IMR-90 (cell line): ENCODE results near the gene ATP1B3. TPM values are rescaled to one million over a fixed set of nuclear protein-coding genes. Genes with fewer than 3 reads are reported as not detected.

Source experiments
- ATAC-seq: fragments of 200-7000 bp; cut with Tn5 transposase; 2 replicates; pipeline ENCODE4 v1.9.1; 2020; ENCODE audit warnings: low read depth, mild to moderate bottlenecking, moderate library complexity
- BruUV-seq: library from RNA; stranded (reverse); fragments of 400-500 nt; replicated peaks from 2 replicates; lab custom pipeline; 2021; lab: Mats Ljungman, UMichigan
- CTCF ChIA-PET: fragments of 300-600 bp; formaldehyde crosslinking; extraction: SDS; loops from one replicate; lab custom pipeline; 2021; ENCODE audit warnings: antibody characterized with exemption; lab: Yijun Ruan, JAX
- POLR2A ChIA-PET: fragments of 300-600 bp; sonication (Branson Sonifier 250); formaldehyde crosslinking; loops from one replicate; lab custom pipeline; 2022; ENCODE audit warnings: antibody characterized with exemption; ENCODE audit not compliant: unreplicated experiment; lab: Charles Lee
- DNase-seq: peaks from one replicate; pipeline ENCODE4 v3.0.0; 2013
- H2AFZ ChIP-seq: replicated peaks from 2 replicates; pipeline ENCODE3; 2013; ENCODE audit warnings: low read length, mild to moderate bottlenecking; ENCODE audit not compliant: poor library complexity
- H2AK5ac ChIP-seq: 2 replicates; pipeline ENCODE4 v1.6.1; 2013; ENCODE audit warnings: low read depth, low read length, inconsistent platforms
- H2AK9ac ChIP-seq: replicated peaks from 2 replicates; pipeline ENCODE3; 2013; ENCODE audit warnings: mild to moderate bottlenecking, low read depth, low read length, moderate library complexity; ENCODE audit not compliant: poor library complexity
- H2BK120ac ChIP-seq: 2 replicates; pipeline ENCODE4 v1.6.1; 2013; ENCODE audit warnings: low read depth, low read length, inconsistent platforms
- H2BK15ac ChIP-seq: 3 replicates; pipeline ENCODE4 v1.6.1; 2013; ENCODE audit warnings: low read depth, low read length, inconsistent platforms
- H2BK20ac ChIP-seq: 2 replicates; pipeline ENCODE4 v1.6.1; 2013; ENCODE audit warnings: low read depth, mild to moderate bottlenecking, inconsistent platforms, low read length, moderate library complexity
- H2BK5ac ChIP-seq: 2 replicates; pipeline ENCODE4 v1.6.1; 2013; ENCODE audit warnings: mild to moderate bottlenecking, low read depth, low read length, inconsistent platforms; ENCODE audit not compliant: poor library complexity, severe bottlenecking
- H3K14ac ChIP-seq: replicated peaks from 2 replicates; pipeline ENCODE4 v1.6.1; 2013; ENCODE audit warnings: low read depth, low read length, inconsistent platforms
- H3K18ac ChIP-seq: 2 replicates; pipeline ENCODE4 v1.6.1; 2013; ENCODE audit warnings: low read depth, low read length, control low read depth
- H3K23ac ChIP-seq: 2 replicates; pipeline ENCODE4 v1.6.1; 2013; ENCODE audit warnings: low read depth, low read length, inconsistent platforms
- H3K27ac ChIP-seq: 2 replicates; pipeline ENCODE4 v1.5.1; 2013; ENCODE audit warnings: mild to moderate bottlenecking, control low read depth, low read length; ENCODE audit not compliant: insufficient read depth
- H3K27me3 ChIP-seq: 2 replicates; pipeline ENCODE4 v1.6.1; 2013; ENCODE audit warnings: low read length; ENCODE audit not compliant: control insufficient read depth, insufficient read depth
- H3K36me3 ChIP-seq: 2 replicates; pipeline ENCODE4 v1.6.1; 2013; ENCODE audit warnings: low read length, mixed read lengths; ENCODE audit not compliant: control insufficient read depth, insufficient read depth
- H3K4ac ChIP-seq: 2 replicates; pipeline ENCODE4 v1.6.1; 2013; ENCODE audit warnings: low read depth, low read length, inconsistent platforms
- H3K4me1 ChIP-seq: 2 replicates; pipeline ENCODE4 v1.6.1; 2013; ENCODE audit warnings: low read length, mixed read lengths; ENCODE audit not compliant: control insufficient read depth, insufficient read depth
- H3K4me2 ChIP-seq: 2 replicates; pipeline ENCODE4 v1.6.1; 2013; ENCODE audit warnings: low read depth, mild to moderate bottlenecking, control low read depth, low read length, moderate library complexity
- H3K4me3 ChIP-seq: 2 replicates; pipeline ENCODE4 v1.5.1; 2013; ENCODE audit warnings: low read depth, mild to moderate bottlenecking, control low read depth, low read length, moderate library complexity; ENCODE audit not compliant: insufficient read depth
- H3K56ac ChIP-seq: 2 replicates; pipeline ENCODE4 v1.6.1; 2013; ENCODE audit warnings: low read length, inconsistent platforms; ENCODE audit not compliant: insufficient read depth; ENCODE audit errors: extremely low read depth
- H3K79me1 ChIP-seq, 2 experiments: 2 replicates each; pipeline ENCODE4 v1.6.1; 2013; ENCODE audit warnings: low read length in 2 of 2, inconsistent platforms in 1 of 2, low read depth in 1 of 2
- H3K9ac ChIP-seq: 2 replicates; pipeline ENCODE4 v1.6.1; 2013; ENCODE audit warnings: low read depth, low read length, control low read depth
- H3K9me1 ChIP-seq: 2 replicates; pipeline ENCODE4 v1.6.1; 2013; ENCODE audit warnings: low read length, inconsistent platforms; ENCODE audit not compliant: insufficient read depth
- H3K9me3 ChIP-seq: 2 replicates; pipeline ENCODE4 v1.6.1; 2013; ENCODE audit warnings: low read length; ENCODE audit not compliant: control insufficient read depth, insufficient read depth
- H4K20me1 ChIP-seq: 2 replicates; pipeline ENCODE4 v1.6.1; 2013; ENCODE audit warnings: low read length, inconsistent platforms; ENCODE audit not compliant: insufficient read depth
- H4K5ac ChIP-seq: 2 replicates; pipeline ENCODE4 v1.6.1; 2013; ENCODE audit warnings: mild to moderate bottlenecking, low read depth, low read length, control low read depth
- H4K8ac ChIP-seq, 2 experiments: 2 replicates each; pipeline ENCODE4 v1.6.1; 2013; ENCODE audit warnings: low read depth in 2 of 2, low read length in 2 of 2, control low read depth in 1 of 2, inconsistent platforms in 1 of 2
- H4K91ac ChIP-seq: 2 replicates; pipeline ENCODE4 v1.6.1; 2013; ENCODE audit warnings: low read depth, low read length, inconsistent platforms; ENCODE audit not compliant: insufficient read depth
- ELK1 ChIP-seq: fragments of 150-350 bp; IDR thresholded peaks from 2 replicates; pipeline ENCODE4 v1.6.1; 2016; ENCODE audit warnings: low read depth, mild to moderate bottlenecking, low read length, moderate library complexity, borderline replicate concordance
- MAFK ChIP-seq: IDR thresholded peaks from 2 replicates; pipeline ENCODE4 v1.6.1; 2012; ENCODE audit warnings: low read depth, low read length, improper control_type of control experiment
- SMC3 ChIP-seq: fragments of 150-350 bp; IDR thresholded peaks from 2 replicates; pipeline ENCODE4 v1.6.1; 2016; ENCODE audit warnings: low read depth, mild to moderate bottlenecking, antibody characterized with exemption, low read length, moderate library complexity
- USF2 ChIP-seq: fragments of 150-350 bp; IDR thresholded peaks from 2 replicates; pipeline ENCODE4 v1.6.1; 2017; ENCODE audit warnings: mild to moderate bottlenecking, antibody characterized with exemption, low read length, low read depth
- WGBS, 2 experiments: methylation state at CpG; one replicate each; pipeline versions ENCODE4 v1.1.5 to v1.1.7; 2013; ENCODE audit warnings: missing lambda C conversion rate in 2 of 2; ENCODE audit not compliant: insufficient read length in 1 of 2; ENCODE audit errors: extremely low coverage in 2 of 2; 5-methylcytosine and 5-hydroxymethylcytosine counted together
- dilution Hi-C: fragments of 300-500 bp; cut with HindIII; formaldehyde crosslinking; loops from one replicate; pipeline ENCODE4 v1.14.3; 2018; ENCODE audit warnings: low sequenced_read_pairs; ENCODE audit not compliant: unreplicated experiment
- in situ Hi-C: fragments of 300-500 bp; cut with MboI; formaldehyde crosslinking; loops from 3 replicates; pipeline ENCODE4 v1.14.3; 2019; ENCODE audit warnings: low sequenced_read_pairs, inconsistent platforms, mixed read lengths
- intact Hi-C: fragments of 100-400 bp; cut with micrococcal nuclease; formaldehyde crosslinking; loops from 2 replicates; pipeline ENCODE4 v1.10.0; 2022
- polyA plus RNA-seq, 3 experiments: library from polyadenylated mRNA; depleted of rRNA; stranded (reverse); fragments of >200 nt; gene quantifications; 2 replicates each; pipeline ENCODE4 v1.2.3, GENCODE V29; 2012; ENCODE audit warnings: low replicate concordance in 1 of 3
- total RNA-seq: library from RNA; depleted of rRNA; stranded (reverse); fragments of >200 nt; gene quantifications from 2 replicates; pipeline ENCODE4 v1.2.3, GENCODE V29; 2012

Gene ATP1B3
- total and polyA plus RNA-seq, 2 of the 4 experiments (the other 2 are of a cell fraction): 64.3 to 126 TPM

DNA sequence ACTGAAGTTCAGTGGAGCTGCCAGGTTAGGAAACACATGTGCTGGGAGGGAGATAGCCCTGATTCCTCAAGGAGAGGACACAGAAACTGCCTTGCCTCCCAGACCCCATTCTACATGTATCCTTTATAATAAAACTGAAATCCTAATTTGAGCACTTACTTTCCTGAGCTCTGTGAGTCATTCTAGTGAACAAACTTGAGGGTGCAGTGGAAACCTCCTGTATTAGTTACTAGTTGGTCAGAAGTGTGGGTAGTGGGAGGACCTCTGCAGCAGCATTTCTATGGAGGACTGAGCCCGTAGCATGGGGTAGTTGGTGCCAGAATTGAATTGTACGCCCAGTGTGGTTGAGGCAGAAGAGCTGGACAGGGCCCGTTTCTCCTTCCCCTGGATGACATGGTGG, 23.9 kb downstream of the ATP1B3 start:
- Histone ChIP-seq H4K91ac (no peak overlapping the region), H2AK9ac (no peak overlapping the region), H3K79me1 (peaks cover 33 to 59% of the 10 kb centered on the region in 2 experiments), H3K27me3 (no peaks in the 10 kb centered on the region), H3K9me3 (no peaks in the 10 kb centered on the region), H3K9ac (no peak overlapping the region), H3K18ac (no peak overlapping the region), H3K27ac (no peak overlapping the region), H3K36me3 (peaks cover 3% of the 10 kb centered on the region), H2BK5ac (no peak overlapping the region), H4K5ac (no peak overlapping the region), H2BK15ac (no peak overlapping the region), H3K4ac (no peak overlapping the region), H2AFZ (no peak overlapping the region), H3K4me1 (peaks cover 9% of the 10 kb centered on the region), H3K4me2 (no peak overlapping the region), H2BK20ac (no peak overlapping the region), H2AK5ac (no peak overlapping the region), H3K23ac (no peak overlapping the region), H3K4me3 (no peak overlapping the region), H3K14ac (no peak overlapping the region), H3K9me1 (peaks cover 6% of the 10 kb centered on the region), H2BK120ac (no peak overlapping the region), H3K56ac (no peak overlapping the region), H4K20me1 (peaks cover 4% of the 10 kb centered on the region), H4K8ac (no peak overlapping the region)
- intact Hi-C loops (no loop called here), in situ Hi-C loops (no loop called here), dilution Hi-C loops (no loop called here)
- 100% methylated on average over 2 of the region's 3 CpGs; no CpG with 5 or more reads in 1 of the 2 experiments for WGBS, 2 experiments
- CTCF ChIA-PET: no interaction called here
- TF ChIP-seq USF2 (no peak), MAFK (no peak), ELK1 (no peak), SMC3 (no peak)
- no TSS peak for BruUV-seq
- DNase-seq (no peak), ATAC-seq (no peak)
- POLR2A ChIA-PET: no interaction called here
